ENCODE data around the gene OTP. TPM values are rescaled to one million over a fixed set of nuclear protein-coding genes. Genes with fewer than 3 reads are reported as not detected.

The OTP gene
- total RNA-seq, 2 experiments from 2014 or later, result not detected

GRCh38 chr5:77644371-77645157, 6.1 kb upstream of the OTP start:
- no peak for DNase-seq
- Mint-ChIP-seq H3K4me3 (no peak overlapping the region), H3K27me3 (peaks cover 92% of the 10 kb centered on the region), H3K36me3 (ENCODE audit: low read depth) (peaks cover 3% of the 10 kb centered on the region), H3K9me3 (peaks cover 3% of the 10 kb centered on the region), H3K27ac (peak overlapping the region; percentile 80), H3K4me1 (peaks cover 18% of the 10 kb centered on the region)
- ChIA-PET POLR2A (no interaction called here), CTCF (no interaction called here)

- Mint-ChIP-seq H3K27me3 (peaks cover 90% of the 10 kb centered on the region), H3K9me3 (peaks cover 3% of the 10 kb centered on the region), H3K36me3 (ENCODE audit: low read depth) (peaks cover 3% of the 10 kb centered on the region), H3K4me3 (peak overlapping the region; percentile 30), H3K27ac (peak overlapping the region; percentile 6), H3K4me1 (peaks cover 18% of the 10 kb centered on the region)
- DNase-seq, result no peak
- ChIA-PET CTCF (no interaction called here), POLR2A (no interaction called here)
Measured at GRCh38 chr5:77643654-77644370, 5.3 kb upstream of the OTP start.

- no peak for DNase-seq
- Mint-ChIP-seq H3K9me3 (peaks cover 3% of the 10 kb centered on the region), H3K36me3 (ENCODE audit: low read depth) (peaks cover 4% of the 10 kb centered on the region), H3K4me1 (peaks cover 18% of the 10 kb centered on the region), H3K27me3 (peaks cover 88% of the 10 kb centered on the region), H3K4me3 (no peak overlapping the region), H3K27ac (no peak overlapping the region)
- CTCF ChIA-PET, result no interaction called here
- POLR2A ChIA-PET, result no interaction called here
Measured at GRCh38 chr5:77642738-77643653, 4.5 kb upstream of the OTP start.

GRCh38 chr5:77641963-77642737, 3.6 kb upstream of the OTP start:
- CTCF ChIA-PET, result interaction anchor here (0.7 kb wide), 1 partner anchor 313 kb away, joined by 3 read pairs; no protein-coding TSS in a partner anchor
- POLR2A ChIA-PET, result no interaction called here
- Mint-ChIP-seq H3K4me3 (no peak overlapping the region), H3K36me3 (ENCODE audit: low read depth) (peaks cover 11% of the 10 kb centered on the region), H3K27ac (no peak overlapping the region), H3K9me3 (peaks cover 7% of the 10 kb centered on the region), H3K27me3 (peaks cover 89% of the 10 kb centered on the region), H3K4me1 (peaks cover 26% of the 10 kb centered on the region)
- DNase-seq, result no peak

GRCh38 chr5:77641397-77641943, 3.0 kb upstream of the OTP start:
- ChIA-PET CTCF (interaction anchor here (0.7 kb wide), 1 partner anchor 314 kb away, joined by 3 read pairs; no protein-coding TSS in a partner anchor), POLR2A (no interaction called here)
- Mint-ChIP-seq H3K36me3 (ENCODE audit: low read depth) (peaks cover 11% of the 10 kb centered on the region), H3K9me3 (peaks cover 7% of the 10 kb centered on the region), H3K4me3 (peak overlapping the region; percentile 7), H3K27ac (peak overlapping the region; percentile 68), H3K4me1 (peaks cover 26% of the 10 kb centered on the region), H3K27me3 (peaks cover 85% of the 10 kb centered on the region)
- no peak for DNase-seq

GRCh38 chr5:77640589-77641396, 2.3 kb upstream of the OTP start:
- Mint-ChIP-seq H3K4me3 (peak overlapping the region; percentile 7), H3K4me1 (peaks cover 26% of the 10 kb centered on the region), H3K36me3 (ENCODE audit: low read depth) (peaks cover 13% of the 10 kb centered on the region), H3K27me3 (peaks cover 85% of the 10 kb centered on the region), H3K9me3 (peaks cover 7% of the 10 kb centered on the region), H3K27ac (peak overlapping the region; percentile 69)
- POLR2A ChIA-PET, result no interaction called here
- no peak for DNase-seq
- CTCF ChIA-PET, result no interaction called here

- ChIA-PET POLR2A (no interaction called here), CTCF (no interaction called here)
- H3K9me3 Mint-ChIP-seq, result peaks cover 7% of the 10 kb centered on the region
- H3K4me3 Mint-ChIP-seq, result no peak overlapping the region
- DNase-seq, result no peak
- no peak overlapping the region for H3K27ac Mint-ChIP-seq
- H3K4me1 Mint-ChIP-seq, result peaks cover 19% of the 10 kb centered on the region
- peaks cover 11% of the 10 kb centered on the region for H3K36me3 Mint-ChIP-seq (ENCODE audit: low read depth)
- H3K27me3 Mint-ChIP-seq, result peaks cover 74% of the 10 kb centered on the region
Measured at GRCh38 chr5:77638763-77639671, 504 bp upstream of the OTP start.

- POLR2A ChIA-PET, result no interaction called here
- H3K4me3 Mint-ChIP-seq, result peak overlapping the region; percentile 59
Measured at GRCh38 chr5:77637170-77637997, 1.1 kb downstream of the OTP start.

GRCh38 chr5:77636641-77637169, 1.8 kb downstream of the OTP start:
- Mint-ChIP-seq H3K27me3 (peaks cover 72% of the 10 kb centered on the region), H3K27ac (peak overlapping the region; percentile 60), H3K9me3 (peaks cover 7% of the 10 kb centered on the region), H3K4me3 (no peak overlapping the region), H3K4me1 (peaks cover 15% of the 10 kb centered on the region), H3K36me3 (ENCODE audit: low read depth) (peaks cover 11% of the 10 kb centered on the region)
- DNase-seq, result no peak
- ChIA-PET CTCF (interaction anchor here (2.0 kb wide), 1 partner anchor 10 kb away, joined by 5 read pairs; no protein-coding TSS in a partner anchor), POLR2A (no interaction called here)

More at GRCh38 chr5:77637170-77637997, 1.1 kb downstream of the OTP start:
- H3K36me3 Mint-ChIP-seq (ENCODE audit: low read depth), result peaks cover 11% of the 10 kb centered on the region
- CTCF ChIA-PET, result interaction anchor here (2.0 kb wide), 1 partner anchor 9 kb away, joined by 5 read pairs; no protein-coding TSS in a partner anchor
- peaks cover 73% of the 10 kb centered on the region for H3K27me3 Mint-ChIP-seq
- H3K4me1 Mint-ChIP-seq, result peaks cover 15% of the 10 kb centered on the region
- no peak for DNase-seq
- H3K27ac Mint-ChIP-seq, result peak overlapping the region; percentile 80
- H3K9me3 Mint-ChIP-seq, result peaks cover 7% of the 10 kb centered on the region
